Effector CD8-positive, alpha-beta T cell (primary cell): ENCODE data around the gene KRT23.
"Not testable (repeated sequence)": the region's sequence is repeated elsewhere in the genome, so short reads cannot be mapped to it uniquely, and the experiment has no call there.

Experiments
- DNase-seq: peaks from one replicate; lab custom pipeline; 2025; lab: John Stamatoyannopoulos, UW

Gene KRT23

GRCh38 chr17:40950176-40950575 lies 12.7 kb upstream of the KRT23 start:
- DNase-seq, result no peak

- DNase-seq, result no peak
Observed at GRCh38 chr17:40949418-40949817, 12.0 kb upstream of the KRT23 start.

GRCh38 chr17:40947929-40948328 lies 10.5 kb upstream of the KRT23 start:
- DNase-seq, result no peak

GRCh38 chr17:40945414-40945813 lies 8.0 kb upstream of the KRT23 start:
- no peak for DNase-seq

- no peak for DNase-seq
Observed at GRCh38 chr17:40944531-40944930, 7.1 kb upstream of the KRT23 start.

GRCh38 chr17:40942553-40942952 lies 5.1 kb upstream of the KRT23 start:
- no peak for DNase-seq

GRCh38 chr17:40940266-40940665 lies 2.8 kb upstream of the KRT23 start:
- no peak for DNase-seq

GRCh38 chr17:40938981-40939380 lies 1.5 kb upstream of the KRT23 start:
- no peak for DNase-seq

GRCh38 chr17:40936976-40937375 lies 470 bp downstream of the KRT23 start:
- no peak for DNase-seq

GRCh38 chr17:40936437-40936971 lies 942 bp downstream of the KRT23 start:
- no peak for DNase-seq

GRCh38 chr17:40935624-40936023 lies 1.8 kb downstream of the KRT23 start:
- no peak for DNase-seq

- DNase-seq, result no peak
Observed at GRCh38 chr17:40932608-40933007, 4.8 kb downstream of the KRT23 start.

GRCh38 chr17:40931311-40931710 lies 6.1 kb downstream of the KRT23 start:
- no peak for DNase-seq

GRCh38 chr17:40926341-40926740 lies 11.1 kb downstream of the KRT23 start:
- no peak for DNase-seq

- no peak for DNase-seq
Observed at GRCh38 chr17:40922239-40922638, 15.2 kb downstream of the KRT23 start.

- no peak for DNase-seq
Observed at GRCh38 chr17:40921026-40921425, 16.4 kb downstream of the KRT23 start.

- DNase-seq, result not testable (repeated sequence)
Observed at GRCh38 chr17:40917116-40917515, 20.3 kb downstream of the KRT23 start.

GRCh38 chr17:40916366-40916765 lies 21.1 kb downstream of the KRT23 start:
- DNase-seq, result no peak

GRCh38 chr17:40915721-40916256 lies 21.7 kb downstream of the KRT23 start:
- no peak for DNase-seq

GRCh38 chr17:40915199-40915661 lies 22.2 kb downstream of the KRT23 start:
- no peak for DNase-seq

GRCh38 chr17:40914075-40914855 lies 23.2 kb downstream of the KRT23 start:
- no peak for DNase-seq

- DNase-seq, result no peak
Observed at GRCh38 chr17:40912486-40913210, 24.8 kb downstream of the KRT23 start.

GRCh38 chr17:40910441-40910841 lies 27.0 kb downstream of the KRT23 start:
- DNase-seq, result no peak
